OCI-LY1 (cell line): ENCODE results near the gene OR11G2.

Source experiments
- H2AFZ ChIP-seq: fragments of 200-600 bp; sonication (generic), shearing (Covaris generic); 2 replicates; pipeline ENCODE4 v1.6.0; 2014; ENCODE audit warnings: antibody characterized with exemption, mild to moderate bottlenecking, low read length
- H3F3A ChIP-seq: fragments of 200-600 bp; sonication (generic), shearing (Covaris generic); 2 replicates; pipeline ENCODE4 v1.6.0; 2014; ENCODE audit warnings: mild to moderate bottlenecking, antibody characterized with exemption, low read length, moderate library complexity; ENCODE audit not compliant: insufficient read depth
- H3K27ac ChIP-seq: fragments of 200-600 bp; sonication (generic); 2 replicates; pipeline ENCODE4 v1.5.1; 2014; ENCODE audit warnings: low read length, mixed run types, mild to moderate bottlenecking, low read depth; ENCODE audit not compliant: poor library complexity, severe bottlenecking
- H3K27me3 ChIP-seq: fragments of 200-600 bp; sonication (generic); 2 replicates; pipeline ENCODE4 v1.6.0; 2014; ENCODE audit warnings: antibody characterized with exemption, mild to moderate bottlenecking, low read length, moderate library complexity; ENCODE audit not compliant: insufficient read depth
- H3K36me3 ChIP-seq: fragments of 200-600 bp; sonication (generic); 2 replicates; pipeline ENCODE4 v1.6.1; 2014; ENCODE audit warnings: mild to moderate bottlenecking, antibody characterized with exemption, low read length, moderate library complexity, mixed read lengths; ENCODE audit not compliant: insufficient read depth
- H3K4me1 ChIP-seq: fragments of 200-600 bp; sonication (generic); 2 replicates; pipeline ENCODE4 v1.5.1; 2014; ENCODE audit warnings: mild to moderate bottlenecking, low read length, moderate library complexity; ENCODE audit not compliant: insufficient read depth, severe bottlenecking
- H3K4me2 ChIP-seq: fragments of 200-600 bp; sonication (generic), shearing (Covaris generic); 2 replicates; pipeline ENCODE4 v1.6.1; 2014; ENCODE audit warnings: low read length
- H3K4me3 ChIP-seq: fragments of 200-600 bp; sonication (generic); 2 replicates; pipeline ENCODE4 v1.5.1; 2014; ENCODE audit warnings: low read length, low read depth, mild to moderate bottlenecking, mixed read lengths; ENCODE audit not compliant: poor library complexity, severe bottlenecking
- H3K79me2 ChIP-seq: fragments of 200-600 bp; shearing (Covaris generic); 2 replicates; pipeline ENCODE4 v1.6.1; 2016; ENCODE audit warnings: mixed run types, low read length, mixed read lengths; ENCODE audit not compliant: insufficient read depth
- H3K9ac ChIP-seq: fragments of 200-600 bp; sonication (generic), shearing (Covaris generic); 2 replicates; pipeline ENCODE4 v1.6.1; 2014; ENCODE audit warnings: mild to moderate bottlenecking, low read length, mixed read lengths
- H3K9me2 ChIP-seq: fragments of 200-600 bp; sonication (generic), shearing (Covaris generic); 2 replicates; pipeline ENCODE4 v1.6.1; 2014; ENCODE audit warnings: low read depth, mild to moderate bottlenecking, low read length, mixed read lengths
- H3K9me3 ChIP-seq: fragments of 200-600 bp; shearing (Covaris generic); 2 replicates; pipeline ENCODE4 v1.6.1; 2014; ENCODE audit warnings: low read length, mixed read lengths
- H4K20me1 ChIP-seq: fragments of 200-600 bp; sonication (generic), shearing (Covaris generic); 2 replicates; pipeline ENCODE4 v1.6.0; 2016; ENCODE audit warnings: mild to moderate bottlenecking, low read length; ENCODE audit not compliant: insufficient read depth
- EZH2 ChIP-seq: fragments of 200-600 bp; sonication (generic), shearing (Covaris generic); IDR thresholded peaks from 2 replicates; pipeline ENCODE4 v1.8.0; 2017; ENCODE audit warnings: borderline replicate concordance, mixed run types, mild to moderate bottlenecking, antibody characterized with exemption, low read length, moderate library complexity, mixed read lengths
- TF ChIP-seq, protein P1 (sequence below): fragments of 200-600 bp; sonication (generic), shearing (Covaris generic); IDR thresholded peaks from 2 replicates; pipeline ENCODE4 v1.5.1; 2017; ENCODE audit warnings: mild to moderate bottlenecking, antibody characterized with exemption, low read length, moderate library complexity, mixed read lengths

OR11G2 gene, protein sequence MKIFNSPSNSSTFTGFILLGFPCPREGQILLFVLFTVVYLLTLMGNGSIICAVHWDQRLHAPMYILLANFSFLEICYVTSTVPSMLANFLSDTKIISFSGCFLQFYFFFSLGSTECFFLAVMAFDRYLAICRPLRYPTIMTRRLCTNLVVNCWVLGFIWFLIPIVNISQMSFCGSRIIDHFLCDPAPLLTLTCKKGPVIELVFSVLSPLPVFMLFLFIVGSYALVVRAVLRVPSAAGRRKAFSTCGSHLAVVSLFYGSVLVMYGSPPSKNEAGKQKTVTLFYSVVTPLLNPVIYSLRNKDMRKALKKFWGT

DNA sequence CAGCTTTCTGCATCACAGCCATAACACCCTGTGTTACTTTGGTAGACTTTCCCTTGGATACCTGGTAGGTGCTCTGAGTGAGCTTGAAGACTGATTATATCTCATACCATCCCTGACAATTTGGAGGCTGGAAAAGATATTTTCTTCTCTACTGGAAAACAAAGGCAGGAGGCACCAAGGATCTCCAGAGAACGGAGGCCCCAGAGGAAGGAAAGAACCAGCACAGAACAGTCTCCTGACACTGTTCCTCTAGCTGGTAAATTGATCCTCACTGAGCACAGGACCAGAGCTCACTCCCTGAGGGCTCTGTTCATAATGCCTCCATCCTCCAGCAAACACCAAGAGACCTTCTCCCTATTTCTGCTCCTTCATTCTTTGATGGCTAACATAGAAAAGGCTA is at the start of gene OR11G2:
Gene OR11G2 (plus strand): TSS at position 301 of the 400 bp plus-strand sequence. CDS start 6,542 bp downstream, outside the sequence.
- no peak within 1 kb of the TSS for H2AFZ ChIP-seq

DNA sequence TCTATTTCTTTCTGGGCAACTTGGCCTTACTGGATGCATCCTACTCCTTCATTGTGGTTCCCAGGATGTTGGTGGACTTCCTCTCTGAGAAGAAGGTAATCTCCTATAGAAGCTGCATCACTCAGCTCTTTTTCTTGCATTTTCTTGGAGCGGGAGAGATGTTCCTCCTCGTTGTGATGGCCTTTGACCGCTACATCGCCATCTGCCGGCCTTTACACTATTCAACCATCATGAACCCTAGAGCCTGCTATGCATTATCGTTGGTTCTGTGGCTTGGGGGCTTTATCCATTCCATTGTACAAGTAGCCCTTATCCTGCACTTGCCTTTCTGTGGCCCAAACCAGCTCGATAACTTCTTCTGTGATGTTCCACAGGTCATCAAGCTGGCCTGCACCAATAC is 46.8 kb upstream of the OR11G2 start:
- Histone ChIP-seq H3K4me1 (no peaks in the 10 kb centered on the region), H3K9me3 (no peaks in the 10 kb centered on the region), H3K36me3 (no peaks in the 10 kb centered on the region), H3K79me2 (no peaks in the 10 kb centered on the region), H3K9ac (no peak overlapping the region), H3K27ac (no peak overlapping the region), H4K20me1 (no peaks in the 10 kb centered on the region), H3K4me2 (no peak overlapping the region), H2AFZ (no peak overlapping the region), H3K27me3 (no peaks in the 10 kb centered on the region), H3K4me3 (no peak overlapping the region), H3K9me2 (no peaks in the 10 kb centered on the region), H3F3A (no peaks in the 10 kb centered on the region)
- TF ChIP-seq, protein P1, sequence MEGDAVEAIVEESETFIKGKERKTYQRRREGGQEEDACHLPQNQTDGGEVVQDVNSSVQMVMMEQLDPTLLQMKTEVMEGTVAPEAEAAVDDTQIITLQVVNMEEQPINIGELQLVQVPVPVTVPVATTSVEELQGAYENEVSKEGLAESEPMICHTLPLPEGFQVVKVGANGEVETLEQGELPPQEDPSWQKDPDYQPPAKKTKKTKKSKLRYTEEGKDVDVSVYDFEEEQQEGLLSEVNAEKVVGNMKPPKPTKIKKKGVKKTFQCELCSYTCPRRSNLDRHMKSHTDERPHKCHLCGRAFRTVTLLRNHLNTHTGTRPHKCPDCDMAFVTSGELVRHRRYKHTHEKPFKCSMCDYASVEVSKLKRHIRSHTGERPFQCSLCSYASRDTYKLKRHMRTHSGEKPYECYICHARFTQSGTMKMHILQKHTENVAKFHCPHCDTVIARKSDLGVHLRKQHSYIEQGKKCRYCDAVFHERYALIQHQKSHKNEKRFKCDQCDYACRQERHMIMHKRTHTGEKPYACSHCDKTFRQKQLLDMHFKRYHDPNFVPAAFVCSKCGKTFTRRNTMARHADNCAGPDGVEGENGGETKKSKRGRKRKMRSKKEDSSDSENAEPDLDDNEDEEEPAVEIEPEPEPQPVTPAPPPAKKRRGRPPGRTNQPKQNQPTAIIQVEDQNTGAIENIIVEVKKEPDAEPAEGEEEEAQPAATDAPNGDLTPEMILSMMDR: peak; percentile 42; the same call in 1 of the 2 replicates
- TF ChIP-seq EZH2: no peak

More for the DNA sequence above, at the start of gene OR11G2:
- TF ChIP-seq, protein P1: no peak
- TF ChIP-seq EZH2: no peak
- no peaks in the 10 kb centered on the region for H3K9me3 ChIP-seq
- no peaks in the 10 kb centered on the region for H4K20me1 ChIP-seq
- no peak within 1 kb of the TSS for H3K4me2 ChIP-seq
- no peaks in the 10 kb centered on the region for H3K79me2 ChIP-seq
- no peak within 1 kb of the TSS for H3K9ac ChIP-seq
- no peaks in the 10 kb centered on the region for H3K4me1 ChIP-seq
- H3K36me3 ChIP-seq: no peaks in the 10 kb centered on the region
- H3K27me3 ChIP-seq: no peaks in the 10 kb centered on the region
- no peaks in the 10 kb centered on the region for H3K9me2 ChIP-seq
- no peaks in the 10 kb centered on the region for H3F3A ChIP-seq
- no peak within 1 kb of the TSS for H3K27ac ChIP-seq
- no peak within 1 kb of the TSS for H3K4me3 ChIP-seq

DNA sequence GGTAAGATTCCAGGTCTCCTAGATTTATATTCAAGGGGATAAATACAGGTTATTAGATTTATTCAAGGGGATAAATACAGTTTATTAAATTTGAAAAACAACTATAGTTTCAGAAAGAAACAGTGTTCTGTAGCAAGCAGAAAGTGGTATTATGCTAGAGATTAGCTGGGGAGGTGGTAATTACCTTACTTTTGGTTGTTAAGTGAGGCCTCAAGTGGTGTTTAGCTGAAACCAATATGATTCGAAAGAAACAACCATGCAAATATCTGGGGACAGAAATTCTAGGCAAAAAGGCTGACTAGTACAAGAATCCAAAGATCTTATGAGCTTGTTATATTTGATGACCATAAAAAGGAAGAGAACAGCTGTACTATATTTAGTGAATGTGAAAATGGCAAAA is 45.9 kb upstream of the OR11G2 start:
- Histone ChIP-seq H3K27me3 (no peaks in the 10 kb centered on the region), H3K9me3 (no peaks in the 10 kb centered on the region), H3K4me1 (no peaks in the 10 kb centered on the region), H3K27ac (no peak overlapping the region), H3K4me2 (no peak overlapping the region), H3F3A (no peaks in the 10 kb centered on the region), H3K9ac (no peak overlapping the region), H3K79me2 (no peaks in the 10 kb centered on the region), H2AFZ (no peak overlapping the region), H3K4me3 (no peak overlapping the region), H3K36me3 (no peaks in the 10 kb centered on the region), H3K9me2 (no peaks in the 10 kb centered on the region), H4K20me1 (no peaks in the 10 kb centered on the region)
- TF ChIP-seq EZH2: no peak
- TF ChIP-seq, protein P1: no peak
